OCI-LY7 (cell line): ENCODE data around the gene LAX1. TPM values are rescaled to one million over a fixed set of nuclear protein-coding genes. Genes with fewer than 3 reads are reported as not detected.
A peak's percentile ranks its signal among the peaks of the same experiment; 100 is the strongest.

Experiments used
- BruUV-seq: library from RNA; stranded (reverse); fragments of 400-500 nt; replicated peaks from 2 replicates; lab custom pipeline; 2021; lab: Mats Ljungman, UMichigan
- CTCF ChIA-PET: fragments of 300-600 bp; sonication (Branson Sonifier 250); formaldehyde crosslinking; loops from one replicate; lab custom pipeline; 2022; ENCODE audit warnings: antibody characterized with exemption; ENCODE audit not compliant: unreplicated experiment; lab: Charles Lee
- POLR2A ChIA-PET: fragments of 300-600 bp; sonication (Branson Sonifier 250); formaldehyde crosslinking; loops from one replicate; lab custom pipeline; 2022; ENCODE audit warnings: antibody characterized with exemption; lab: Charles Lee
- DNase-seq: peaks from one replicate; pipeline ENCODE4 v3.0.0-alpha.2; 2015; ENCODE audit warnings: low spot score
- H2AFZ ChIP-seq: fragments of 200-600 bp; sonication (generic), shearing (Covaris generic); 2 replicates; pipeline ENCODE4 v1.6.1; 2014; ENCODE audit warnings: mild to moderate bottlenecking, antibody characterized with exemption, low read length, moderate library complexity
- H3K27ac ChIP-seq: fragments of 200-600 bp; sonication (generic); 2 replicates; pipeline ENCODE4 v1.5.1; 2014; ENCODE audit warnings: mixed run types, low read depth, mild to moderate bottlenecking, moderate library complexity, low read length, inconsistent platforms; ENCODE audit not compliant: poor library complexity, severe bottlenecking
- H3K36me3 ChIP-seq: fragments of 200-600 bp; sonication (generic); 2 replicates; pipeline ENCODE4 v1.6.1; 2014; ENCODE audit warnings: mild to moderate bottlenecking, antibody characterized with exemption, low read length, moderate library complexity, mixed read lengths; ENCODE audit not compliant: insufficient read depth
- H3K4me1 ChIP-seq: fragments of 200-600 bp; sonication (generic); 2 replicates; pipeline ENCODE4 v1.5.1; 2014; ENCODE audit warnings: mild to moderate bottlenecking, low read length; ENCODE audit not compliant: insufficient read depth, poor library complexity, severe bottlenecking
- H3K4me2 ChIP-seq: fragments of 200-600 bp; sonication (generic); 2 replicates; pipeline ENCODE4 v1.6.1; 2014; ENCODE audit warnings: mild to moderate bottlenecking, low read length
- H3K4me3 ChIP-seq: fragments of 200-600 bp; sonication (generic); 2 replicates; pipeline ENCODE4 v1.5.1; 2014; ENCODE audit warnings: mild to moderate bottlenecking, low read depth, low read length; ENCODE audit not compliant: poor library complexity, severe bottlenecking
- H3K79me2 ChIP-seq: fragments of 200-600 bp; sonication (generic); 2 replicates; pipeline ENCODE4 v1.6.1; 2016; ENCODE audit warnings: low read depth, mild to moderate bottlenecking, low read length, moderate library complexity, mixed read lengths; ENCODE audit not compliant: insufficient read depth
- H3K9me2 ChIP-seq: fragments of 200-600 bp; sonication (generic); 2 replicates; pipeline ENCODE4 v1.6.1; 2016; ENCODE audit warnings: mild to moderate bottlenecking, low read length, mixed read lengths; ENCODE audit not compliant: insufficient read depth
- H3K9me3 ChIP-seq: fragments of 200-600 bp; sonication (generic); 2 replicates; pipeline ENCODE4 v1.6.1; 2014; ENCODE audit warnings: mild to moderate bottlenecking, mixed run types, low read length, mixed read lengths
- H4K20me1 ChIP-seq: fragments of 200-600 bp; sonication (generic); 2 replicates; pipeline ENCODE4 v1.6.1; 2014; ENCODE audit warnings: mild to moderate bottlenecking, antibody characterized with exemption, low read length, moderate library complexity, mixed read lengths; ENCODE audit not compliant: insufficient read depth
- CTCF ChIP-seq: fragments of 200-600 bp; sonication (generic); conservative IDR thresholded peaks from 2 replicates; pipeline ENCODE4 v1.5.1; 2014; ENCODE audit warnings: mild to moderate bottlenecking, antibody characterized with exemption, low read length, moderate library complexity, mixed read lengths
- EZH2phosphoT487 ChIP-seq: fragments of 200-600 bp; sonication (generic); IDR thresholded peaks from 2 replicates; pipeline ENCODE4 v1.6.1; 2018; ENCODE audit warnings: low read depth, borderline replicate concordance, mild to moderate bottlenecking, mixed run types, antibody characterized with exemption, low read length, moderate library complexity, mixed read lengths
- intact Hi-C: fragments of 100-400 bp; cut with micrococcal nuclease; formaldehyde crosslinking; loops from one replicate; pipeline ENCODE4 v1.10.0; 2022; ENCODE audit not compliant: unreplicated experiment
- total RNA-seq, 2 experiments: library from RNA; depleted of rRNA in 1 of 2; stranded (reverse); fragments of >200 nt in 1 of 2; shearing (Covaris generic) in 1 of 2; gene quantifications; 2 replicates each; pipeline ENCODE4 v1.2.3, GENCODE V29; 2014 to 2022

Gene LAX1
- total RNA-seq, 2 experiments from 2014 or later = 20.3 to 63.8 TPM

- Histone ChIP-seq H3K4me2 (peak overlapping the region; percentile 84), H3K4me3 (peak overlapping the region; percentile 90), H4K20me1 (peaks cover 25% of the 10 kb centered on the region), H3K4me1 (peaks cover 51% of the 10 kb centered on the region), H3K27ac (peak overlapping the region; percentile 70), H3K79me2 (peaks cover 40% of the 10 kb centered on the region), H2AFZ (peak overlapping the region; percentile 99), H3K9me3 (no peaks in the 10 kb centered on the region), H3K9me2 (no peaks in the 10 kb centered on the region), H3K36me3 (peaks cover 37% of the 10 kb centered on the region)
- DNase-seq = no peak
- TF ChIP-seq EZH2phosphoT487 (no peak), CTCF (no peak)
- TSS peak; percentile 88 for BruUV-seq
- ChIA-PET CTCF (no interaction called here), POLR2A (interaction anchor here (0.9 to 1.2 kb wide), 2 partner anchors 9 to 723 kb away, joined by 4 to 5 read pairs; no protein-coding TSS in a partner anchor)
- intact Hi-C loops = loop anchor here (1.0 kb wide), 1 partner anchor 23 kb away; no protein-coding TSS in a partner anchor
These were observed 29.9 kb downstream of the LAX1 start for GRCh38 chr1:203794764-203795440.

GRCh38 chr1:203795441-203796235 lies 30.7 kb downstream of the LAX1 start, which contains the start of the genes ZBED6 and ZC3H11A:
ZBED6 (plus strand) TSS chr1:203795623; CDS start chr1:203797523, 1,900 bp downstream.
ZC3H11A (plus strand) TSS chr1:203795623; CDS start chr1:203817071, 21,448 bp downstream.
- peaks cover 51% of the 10 kb centered on the region for H3K4me1 ChIP-seq
- peak within 1 kb of the TSS; percentile 90 for H3K4me3 ChIP-seq
- DNase-seq = peak; percentile 99
- H3K79me2 ChIP-seq = peaks cover 48% of the 10 kb centered on the region
- intact Hi-C loops = loop anchor here (1.0 kb wide), 1 partner anchor 23 kb away; no protein-coding TSS in a partner anchor
- ChIA-PET POLR2A (interaction anchor here (0.9 to 1.0 kb wide), 2 partner anchors 31 to 611 kb away, joined by 3 to 4 read pairs; partner anchors contain the start of gene LAX1), CTCF (no interaction called here)
- H3K4me2 ChIP-seq = peak within 1 kb of the TSS; percentile 84
- no TSS peak for BruUV-seq
- H3K27ac ChIP-seq = peak within 1 kb of the TSS; percentile 70
- H3K36me3 ChIP-seq = peaks cover 45% of the 10 kb centered on the region
- no peak for TF ChIP-seq EZH2phosphoT487
- TF ChIP-seq CTCF = no peak
- peak within 1 kb of the TSS; percentile 99 for H2AFZ ChIP-seq
- H4K20me1 ChIP-seq = peaks cover 29% of the 10 kb centered on the region
- H3K9me3 ChIP-seq = no peaks in the 10 kb centered on the region
- no peaks in the 10 kb centered on the region for H3K9me2 ChIP-seq
